Adrenal gland (tissue), 5 donors: ENCODE measurements around the gene FXYD2.
"Not testable (repeated sequence)": the region's sequence is repeated elsewhere in the genome, so short reads cannot be mapped to it uniquely, and the experiment has no call there.

ENCODE experiments used
- POLR2A ChIP-seq, 2 donors: fragments of 450-650 bp; IDR thresholded peaks; one replicate each; pipeline ENCODE4 v1.6.1; 2017; ENCODE audit warnings: antibody characterized with exemption in 2 of 2, mild to moderate bottlenecking in 2 of 2, moderate library complexity in 1 of 2
- TF ChIP-seq, protein P1 (sequence below), 6 experiments: fragments of 450-650 bp in 4 of 6; fragments of 200-600 bp in 2 of 6; sonication (generic) in 1 of 6; IDR thresholded peaks; 1 replicate in 5 of 6; 2 replicates in 1 of 6; pipeline versions ENCODE4 v1.5.1 to v1.8.0; 2016 to 2021; ENCODE audit warnings: antibody characterized with exemption in 6 of 6, mild to moderate bottlenecking in 2 of 6, moderate library complexity in 1 of 6
- donor health status: DM: no; HTN: no; CAD: no.

DNA sequence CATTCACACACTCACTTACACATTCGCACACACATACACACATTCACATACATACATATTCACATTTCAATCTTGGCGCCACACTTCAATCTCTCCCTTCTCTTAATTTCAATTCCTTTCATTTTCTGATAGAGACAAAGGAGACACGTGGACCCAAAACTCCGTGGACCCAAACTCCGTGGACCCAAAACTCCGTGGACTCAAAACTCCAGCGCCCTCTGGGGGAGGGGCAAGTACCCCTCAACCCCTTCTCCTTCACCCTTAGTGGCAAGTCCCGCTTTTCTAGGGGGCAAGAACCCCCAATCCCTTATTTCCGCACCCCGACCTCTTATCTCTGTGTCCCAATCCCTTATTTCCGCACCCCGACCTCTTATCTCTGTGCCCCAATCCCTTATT is 14.5 kb downstream of the FXYD2 start:
- TF ChIP-seq, protein P1, sequence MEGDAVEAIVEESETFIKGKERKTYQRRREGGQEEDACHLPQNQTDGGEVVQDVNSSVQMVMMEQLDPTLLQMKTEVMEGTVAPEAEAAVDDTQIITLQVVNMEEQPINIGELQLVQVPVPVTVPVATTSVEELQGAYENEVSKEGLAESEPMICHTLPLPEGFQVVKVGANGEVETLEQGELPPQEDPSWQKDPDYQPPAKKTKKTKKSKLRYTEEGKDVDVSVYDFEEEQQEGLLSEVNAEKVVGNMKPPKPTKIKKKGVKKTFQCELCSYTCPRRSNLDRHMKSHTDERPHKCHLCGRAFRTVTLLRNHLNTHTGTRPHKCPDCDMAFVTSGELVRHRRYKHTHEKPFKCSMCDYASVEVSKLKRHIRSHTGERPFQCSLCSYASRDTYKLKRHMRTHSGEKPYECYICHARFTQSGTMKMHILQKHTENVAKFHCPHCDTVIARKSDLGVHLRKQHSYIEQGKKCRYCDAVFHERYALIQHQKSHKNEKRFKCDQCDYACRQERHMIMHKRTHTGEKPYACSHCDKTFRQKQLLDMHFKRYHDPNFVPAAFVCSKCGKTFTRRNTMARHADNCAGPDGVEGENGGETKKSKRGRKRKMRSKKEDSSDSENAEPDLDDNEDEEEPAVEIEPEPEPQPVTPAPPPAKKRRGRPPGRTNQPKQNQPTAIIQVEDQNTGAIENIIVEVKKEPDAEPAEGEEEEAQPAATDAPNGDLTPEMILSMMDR (IDR thresholded peaks at IDR 0.05), result not testable (repeated sequence)
- not testable (repeated sequence) for TF ChIP-seq POLR2A (IDR thresholded peaks at IDR 0.05)
